HuH-7.5 (cell line): ENCODE data around the gene VPS18.

ENCODE experiments used
- DNase-seq: peaks from one replicate; pipeline ENCODE4 v3.0.0; 2011; ENCODE audit warnings: low spot score

The VPS18 gene

GRCh38 chr15:40871749-40872617 lies 22.3 kb upstream of the VPS18 start:
- no peak for DNase-seq

- no peak for DNase-seq
These were observed 21.2 kb upstream of the VPS18 start for GRCh38 chr15:40872791-40873693.

- DNase-seq = peak; percentile 71
These were observed 20.3 kb upstream of the VPS18 start, which contains the start of gene RHOV for GRCh38 chr15:40873694-40874561. RHOV (minus strand) TSS chr15:40874234; CDS start chr15:40874139, 95 bp downstream.

- DNase-seq = no peak
These were observed 18.1 kb upstream of the VPS18 start for GRCh38 chr15:40875991-40876730.

- DNase-seq = no peak
These were observed 16.6 kb upstream of the VPS18 start for GRCh38 chr15:40877694-40878093.

- no peak for DNase-seq
These were observed 15.5 kb upstream of the VPS18 start for GRCh38 chr15:40878785-40879184.

GRCh38 chr15:40879609-40880008 lies 14.6 kb upstream of the VPS18 start:
- DNase-seq = no peak

- DNase-seq = no peak
These were observed 12.9 kb upstream of the VPS18 start for GRCh38 chr15:40881351-40881750.

- no peak for DNase-seq
These were observed 7.7 kb upstream of the VPS18 start for GRCh38 chr15:40886586-40886985.

GRCh38 chr15:40889112-40889511 lies 5.1 kb upstream of the VPS18 start:
- no peak for DNase-seq

GRCh38 chr15:40891138-40891537 lies 3.1 kb upstream of the VPS18 start:
- no peak for DNase-seq

- no peak for DNase-seq
These were observed 2.3 kb upstream of the VPS18 start for GRCh38 chr15:40891810-40892446.

GRCh38 chr15:40892447-40893012 lies 1.7 kb upstream of the VPS18 start:
- no peak for DNase-seq

- no peak for DNase-seq
These were observed 1.1 kb upstream of the VPS18 start for GRCh38 chr15:40893019-40893670.

- DNase-seq = peak; percentile 75
These were observed 615 bp downstream of the VPS18 start for GRCh38 chr15:40894681-40895448.

- DNase-seq = no peak
These were observed 5.4 kb downstream of the VPS18 start for GRCh38 chr15:40899536-40900207.

GRCh38 chr15:40900256-40901052 lies 6.2 kb downstream of the VPS18 start:
- no peak for DNase-seq

GRCh38 chr15:40901053-40901443 lies 6.8 kb downstream of the VPS18 start:
- DNase-seq = no peak
